ENCODE data around the gene PIGN.
A peak's percentile ranks its signal among the peaks of the same experiment; 100 is the strongest.

PIGN gene

DNA sequence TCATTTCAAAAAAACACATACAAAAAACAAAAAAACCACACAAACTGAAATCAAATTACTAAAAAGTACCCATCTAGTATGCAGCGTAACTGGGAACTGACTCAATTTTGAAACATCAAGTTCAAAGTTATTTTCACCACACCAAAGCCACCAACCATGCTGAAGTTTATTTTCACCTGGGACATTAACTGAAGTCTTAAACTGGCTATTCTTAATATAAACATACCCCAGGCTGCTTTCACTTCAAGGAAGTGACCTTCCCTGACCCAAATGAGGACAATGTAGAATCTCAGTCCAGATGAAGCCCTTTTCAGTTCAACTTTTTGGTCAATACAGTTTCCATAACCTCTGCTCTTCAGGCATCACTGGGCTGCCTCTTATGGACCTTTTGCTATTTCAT lies 84.6 kb downstream of the PIGN start:
- Histone ChIP-seq H3K27me3 (replicated peaks in 2 of 5; ENCODE audit: control insufficient read depth in 4 of 5, insufficient read depth in 5 of 5, low read length in 4 of 5) (no peaks in the 10 kb centered on the region), H3K27ac (ENCODE audit: insufficient read depth in 1 of 2, low read depth in 1 of 2, low read length in 2 of 2, poor library complexity in 1 of 2, severe bottlenecking in 2 of 2) (no peak overlapping the region), H3K36me3 (ENCODE audit: control insufficient read depth in 4 of 4, insufficient read depth in 4 of 4, low read length in 3 of 4) (peaks cover 9 to 44% (median 18%) of the 10 kb centered on the region in 4 experiments), H3K4me1 (ENCODE audit: control extremely low read depth in 1 of 4, control insufficient read depth in 4 of 4, insufficient read depth in 4 of 4, low read length in 3 of 4) (no peaks in the 10 kb centered on the region), H3K9me3 (ENCODE audit: control extremely low read depth in 1 of 5, control insufficient read depth in 4 of 5, insufficient read depth in 2 of 5, low read depth in 1 of 5, low read length in 4 of 5) (peaks cover 0 to 11% (median 0%) of the 10 kb centered on the region in 5 experiments), H3K4me3 (ENCODE audit: control insufficient read depth in 1 of 7, extremely low read depth in 1 of 7, insufficient read depth in 4 of 7, low read depth in 2 of 7, low read length in 6 of 7) (no peak overlapping the region)
- 100% methylated on average over 1 of the region's 1 CpG for WGBS (ENCODE audit: insufficient coverage)
- CTCF ChIA-PET = no interaction called here
- POLR2A ChIA-PET = no interaction called here
- no peak for DNase-seq

DNA sequence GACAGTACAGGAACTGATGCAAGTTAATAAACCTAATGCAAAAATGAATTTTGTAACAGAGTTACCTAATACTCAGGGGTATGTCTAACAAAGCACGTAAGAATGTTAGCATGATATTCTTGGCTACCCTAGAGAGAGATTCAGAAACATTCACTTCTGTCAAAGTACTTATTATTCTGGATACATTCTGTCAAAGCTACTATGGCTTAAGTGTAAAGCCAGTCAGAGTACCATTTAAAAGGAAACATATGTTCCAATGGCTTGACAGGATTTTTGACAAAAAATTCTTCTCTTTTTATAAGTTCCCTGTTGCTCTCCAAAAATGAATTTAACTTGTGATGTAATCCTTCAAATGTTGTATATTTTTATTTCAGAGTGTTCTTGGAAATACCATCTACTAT lies 85.5 kb downstream of the PIGN start:
- POLR2A ChIA-PET = interaction anchor here (0.7 kb wide), 1 partner anchor 65 kb away, joined by 3 read pairs; no protein-coding TSS in a partner anchor
- no peak overlapping the region for H3K27ac ChIP-seq (ENCODE audit: insufficient read depth in 1 of 2, low read depth in 1 of 2, low read length in 2 of 2, poor library complexity in 1 of 2, severe bottlenecking in 2 of 2)
- no CpG with 5 or more reads among the region's 1 CpG for WGBS (ENCODE audit: insufficient coverage)
- peaks cover 0 to 11% (median 0%) of the 10 kb centered on the region in 5 experiments for H3K9me3 ChIP-seq (ENCODE audit: control extremely low read depth in 1 of 5, control insufficient read depth in 4 of 5, insufficient read depth in 2 of 5, low read depth in 1 of 5, low read length in 4 of 5)
- H3K36me3 ChIP-seq (ENCODE audit: control insufficient read depth in 4 of 4, insufficient read depth in 4 of 4, low read length in 3 of 4) = peaks cover 9 to 40% (median 16%) of the 10 kb centered on the region in 4 experiments
- no peaks in the 10 kb centered on the region for H3K27me3 ChIP-seq (replicated peaks in 2 of 5; ENCODE audit: control insufficient read depth in 4 of 5, insufficient read depth in 5 of 5, low read length in 4 of 5)
- no peaks in the 10 kb centered on the region for H3K4me1 ChIP-seq (ENCODE audit: control extremely low read depth in 1 of 4, control insufficient read depth in 4 of 4, insufficient read depth in 4 of 4, low read length in 3 of 4)
- CTCF ChIA-PET = interaction anchor here (1.5 kb wide), 1 partner anchor 28 kb away, joined by 3 read pairs; no protein-coding TSS in a partner anchor
- no peak for DNase-seq
- H3K4me3 ChIP-seq (ENCODE audit: control insufficient read depth in 1 of 7, extremely low read depth in 1 of 7, insufficient read depth in 4 of 7, low read depth in 2 of 7, low read length in 6 of 7) = no peak overlapping the region

DNA sequence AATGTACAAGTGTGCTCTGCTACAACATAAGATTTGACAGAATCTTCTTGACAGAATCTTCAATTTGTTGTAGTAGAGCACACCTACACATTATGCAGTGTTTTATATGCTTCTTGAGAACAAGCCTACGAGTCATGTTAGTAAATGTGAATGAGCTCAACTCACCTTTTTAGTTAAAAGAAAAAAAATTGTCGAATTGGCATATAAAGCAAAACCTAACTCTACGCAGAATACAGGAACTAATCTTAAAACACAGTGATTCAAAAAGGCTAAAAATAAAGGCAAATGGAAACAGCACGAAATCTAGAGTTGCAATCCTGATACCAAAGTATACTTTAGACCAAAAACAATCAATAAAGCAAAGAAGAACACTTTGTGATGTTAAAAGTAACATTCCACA lies 87.9 kb downstream of the PIGN start:
- Histone ChIP-seq H3K9me3 (ENCODE audit: control extremely low read depth in 1 of 5, control insufficient read depth in 4 of 5, insufficient read depth in 2 of 5, low read depth in 1 of 5, low read length in 4 of 5) (peaks cover 0 to 11% (median 0%) of the 10 kb centered on the region in 5 experiments), H3K27me3 (replicated peaks in 2 of 5; ENCODE audit: control insufficient read depth in 4 of 5, insufficient read depth in 5 of 5, low read length in 4 of 5) (no peaks in the 10 kb centered on the region), H3K36me3 (ENCODE audit: control insufficient read depth in 4 of 4, insufficient read depth in 4 of 4, low read length in 3 of 4) (peaks cover 9 to 37% (median 16%) of the 10 kb centered on the region in 4 experiments), H3K4me1 (ENCODE audit: control extremely low read depth in 1 of 4, control insufficient read depth in 4 of 4, insufficient read depth in 4 of 4, low read length in 3 of 4) (no peaks in the 10 kb centered on the region), H3K27ac (ENCODE audit: insufficient read depth in 1 of 2, low read depth in 1 of 2, low read length in 2 of 2, poor library complexity in 1 of 2, severe bottlenecking in 2 of 2) (no peak overlapping the region), H3K4me3 (ENCODE audit: control insufficient read depth in 1 of 7, extremely low read depth in 1 of 7, insufficient read depth in 4 of 7, low read depth in 2 of 7, low read length in 6 of 7) (no peak overlapping the region)
- DNase-seq = no peak
- WGBS (ENCODE audit: insufficient coverage) = no CpG with 5 or more reads among the region's 4 CpGs
- POLR2A ChIA-PET = no interaction called here
- CTCF ChIA-PET = no interaction called here

DNA sequence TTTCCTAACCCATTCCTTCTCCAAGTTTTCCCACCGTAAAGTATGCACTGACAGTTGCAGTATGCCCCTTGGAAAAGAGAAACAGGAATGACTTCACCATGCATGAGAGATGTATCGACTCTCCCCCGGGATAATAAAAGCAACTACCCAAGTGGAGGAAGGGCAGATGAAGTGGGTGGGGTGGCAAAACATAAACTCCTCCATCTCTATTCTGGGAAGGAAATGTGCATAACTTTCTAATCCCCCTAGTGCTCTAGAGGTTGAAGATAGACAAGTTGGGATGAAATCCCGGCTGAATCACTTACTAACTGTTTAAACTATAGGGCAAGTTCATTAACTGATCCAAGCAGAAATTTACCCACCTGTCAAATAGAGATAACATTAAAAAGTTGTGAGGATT lies 89.2 kb downstream of the PIGN start:
- WGBS (ENCODE audit: insufficient coverage) = 100% methylated on average over 1 of the region's 4 CpGs
- Histone ChIP-seq H3K9me3 (ENCODE audit: control extremely low read depth in 1 of 5, control insufficient read depth in 4 of 5, insufficient read depth in 2 of 5, low read depth in 1 of 5, low read length in 4 of 5) (peaks cover 0 to 11% (median 0%) of the 10 kb centered on the region in 5 experiments), H3K27ac (ENCODE audit: insufficient read depth in 1 of 2, low read depth in 1 of 2, low read length in 2 of 2, poor library complexity in 1 of 2, severe bottlenecking in 2 of 2) (no peak overlapping the region), H3K4me3 (ENCODE audit: control insufficient read depth in 1 of 7, extremely low read depth in 1 of 7, insufficient read depth in 4 of 7, low read depth in 2 of 7, low read length in 6 of 7) (no peak overlapping the region), H3K4me1 (ENCODE audit: control extremely low read depth in 1 of 4, control insufficient read depth in 4 of 4, insufficient read depth in 4 of 4, low read length in 3 of 4) (no peaks in the 10 kb centered on the region), H3K27me3 (replicated peaks in 2 of 5; ENCODE audit: control insufficient read depth in 4 of 5, insufficient read depth in 5 of 5, low read length in 4 of 5) (no peaks in the 10 kb centered on the region), H3K36me3 (ENCODE audit: control insufficient read depth in 4 of 4, insufficient read depth in 4 of 4, low read length in 3 of 4) (peaks cover 5 to 35% (median 16%) of the 10 kb centered on the region in 4 experiments)
- no peak for DNase-seq
- CTCF ChIA-PET = no interaction called here
- POLR2A ChIA-PET = no interaction called here

DNA sequence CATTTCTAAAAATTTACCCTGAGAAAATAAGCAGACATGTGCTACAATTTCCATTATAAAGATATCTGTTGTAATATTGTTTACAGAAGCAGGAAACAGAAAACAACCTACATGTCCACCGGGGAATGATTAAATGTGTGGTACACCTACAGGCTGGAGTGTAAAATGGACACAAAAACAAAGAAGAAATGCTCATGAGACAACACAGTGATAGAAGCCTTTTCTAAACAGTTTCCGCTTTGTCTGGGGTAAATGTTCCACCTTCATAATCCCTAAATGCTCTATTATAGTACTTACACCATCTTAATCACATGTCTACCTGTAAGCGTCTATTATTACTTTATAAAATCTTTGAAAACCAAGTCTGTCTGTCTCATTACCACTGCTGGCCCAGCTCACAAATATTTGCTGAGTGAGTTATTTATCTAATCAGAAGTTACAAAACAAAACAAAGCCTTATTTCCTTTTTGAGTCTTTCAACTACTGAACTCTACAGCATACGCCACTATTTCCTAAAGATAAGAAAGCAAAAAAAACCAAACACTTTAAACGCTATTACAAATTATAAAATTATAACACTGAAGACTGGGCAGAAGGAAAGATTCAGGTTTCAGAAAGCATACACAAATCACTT lies 95.3 kb downstream of the PIGN start:
- Histone ChIP-seq H3K9me3 (ENCODE audit: control extremely low read depth in 1 of 5, control insufficient read depth in 4 of 5, insufficient read depth in 2 of 5, low read depth in 1 of 5, low read length in 4 of 5) (no peaks in the 10 kb centered on the region), H3K27ac (ENCODE audit: insufficient read depth in 1 of 2, low read depth in 1 of 2, low read length in 2 of 2, poor library complexity in 1 of 2, severe bottlenecking in 2 of 2) (no peak overlapping the region), H3K36me3 (ENCODE audit: control insufficient read depth in 4 of 4, insufficient read depth in 4 of 4, low read length in 3 of 4) (peaks cover 3 to 12% (median 8%) of the 10 kb centered on the region in 4 experiments), H3K27me3 (replicated peaks in 2 of 5; ENCODE audit: control insufficient read depth in 4 of 5, insufficient read depth in 5 of 5, low read length in 4 of 5) (no peaks in the 10 kb centered on the region), H3K4me3 (ENCODE audit: control insufficient read depth in 1 of 7, extremely low read depth in 1 of 7, insufficient read depth in 4 of 7, low read depth in 2 of 7, low read length in 6 of 7) (no peak overlapping the region), H3K4me1 (ENCODE audit: control extremely low read depth in 1 of 4, control insufficient read depth in 4 of 4, insufficient read depth in 4 of 4, low read length in 3 of 4) (no peaks in the 10 kb centered on the region)
- peak in 1 of 3 donors; percentile 1 for DNase-seq
- POLR2A ChIA-PET = no interaction called here
- CTCF ChIA-PET = no interaction called here
- 93% methylated on average over 2 of the region's 5 CpGs for WGBS (ENCODE audit: insufficient coverage)

DNA sequence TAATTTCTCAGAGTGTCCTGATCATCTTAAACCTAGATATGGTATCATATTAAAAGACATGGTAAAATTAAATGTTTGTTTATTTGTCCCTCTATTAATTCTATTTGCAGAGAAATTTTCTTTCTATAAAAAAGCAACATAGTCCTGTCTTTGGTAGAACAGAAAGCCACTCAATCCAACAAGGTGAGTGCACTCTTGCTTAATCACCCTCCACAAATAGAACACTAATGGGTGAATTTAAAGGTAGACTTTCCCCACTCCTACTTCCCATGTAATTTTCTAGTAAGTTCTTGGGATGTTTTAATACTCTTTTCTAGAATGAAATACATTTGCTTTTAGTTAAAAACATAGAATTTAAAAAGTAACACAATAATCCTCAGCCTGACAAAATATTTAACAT lies 97.7 kb downstream of the PIGN start:
- DNase-seq = no peak
- Histone ChIP-seq H3K27ac (ENCODE audit: insufficient read depth in 1 of 2, low read depth in 1 of 2, low read length in 2 of 2, poor library complexity in 1 of 2, severe bottlenecking in 2 of 2) (no peak overlapping the region), H3K27me3 (replicated peaks in 2 of 5; ENCODE audit: control insufficient read depth in 4 of 5, insufficient read depth in 5 of 5, low read length in 4 of 5) (no peaks in the 10 kb centered on the region), H3K9me3 (ENCODE audit: control extremely low read depth in 1 of 5, control insufficient read depth in 4 of 5, insufficient read depth in 2 of 5, low read depth in 1 of 5, low read length in 4 of 5) (no peaks in the 10 kb centered on the region), H3K36me3 (ENCODE audit: control insufficient read depth in 4 of 4, insufficient read depth in 4 of 4, low read length in 3 of 4) (peaks cover 3 to 16% (median 11%) of the 10 kb centered on the region in 4 experiments), H3K4me1 (ENCODE audit: control extremely low read depth in 1 of 4, control insufficient read depth in 4 of 4, insufficient read depth in 4 of 4, low read length in 3 of 4) (no peaks in the 10 kb centered on the region), H3K4me3 (ENCODE audit: control insufficient read depth in 1 of 7, extremely low read depth in 1 of 7, insufficient read depth in 4 of 7, low read depth in 2 of 7, low read length in 6 of 7) (no peak overlapping the region)
- CTCF ChIA-PET = no interaction called here
- POLR2A ChIA-PET = no interaction called here

DNA sequence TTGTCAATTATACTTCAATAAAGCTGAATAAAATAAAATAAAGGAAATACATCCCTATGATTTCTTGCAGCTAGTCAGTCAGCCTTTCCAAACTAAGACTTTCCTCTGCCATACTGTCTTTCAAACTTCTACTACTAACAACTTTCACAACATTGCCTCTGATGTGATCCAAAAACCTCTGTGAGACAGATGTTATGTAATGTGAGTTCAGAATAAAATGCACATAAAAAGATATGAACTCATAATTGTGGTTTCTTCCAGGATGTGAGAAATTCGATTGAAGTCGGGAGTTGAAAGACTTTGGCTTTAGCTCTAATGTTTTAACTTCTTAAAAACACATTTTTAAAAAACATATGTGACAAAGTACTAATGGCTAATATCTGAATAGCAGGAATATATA lies 98.7 kb downstream of the PIGN start:
- Histone ChIP-seq H3K36me3 (ENCODE audit: control insufficient read depth in 4 of 4, insufficient read depth in 4 of 4, low read length in 3 of 4) (peaks cover 3 to 16% (median 11%) of the 10 kb centered on the region in 4 experiments), H3K9me3 (ENCODE audit: control extremely low read depth in 1 of 5, control insufficient read depth in 4 of 5, insufficient read depth in 2 of 5, low read depth in 1 of 5, low read length in 4 of 5) (no peaks in the 10 kb centered on the region), H3K4me1 (ENCODE audit: control extremely low read depth in 1 of 4, control insufficient read depth in 4 of 4, insufficient read depth in 4 of 4, low read length in 3 of 4) (no peaks in the 10 kb centered on the region), H3K4me3 (ENCODE audit: control insufficient read depth in 1 of 7, extremely low read depth in 1 of 7, insufficient read depth in 4 of 7, low read depth in 2 of 7, low read length in 6 of 7) (no peak overlapping the region), H3K27me3 (replicated peaks in 2 of 5; ENCODE audit: control insufficient read depth in 4 of 5, insufficient read depth in 5 of 5, low read length in 4 of 5) (no peaks in the 10 kb centered on the region), H3K27ac (ENCODE audit: insufficient read depth in 1 of 2, low read depth in 1 of 2, low read length in 2 of 2, poor library complexity in 1 of 2, severe bottlenecking in 2 of 2) (no peak overlapping the region)
- DNase-seq = no peak
- ChIA-PET POLR2A (interaction anchor here (0.6 kb wide), 1 partner anchor 20 kb away, joined by 3 read pairs; no protein-coding TSS in a partner anchor), CTCF (no interaction called here)
- no CpG with 5 or more reads among the region's 2 CpGs for WGBS (ENCODE audit: insufficient coverage)
